Diencephalon (tissue), 1 donor: ENCODE data around the gene GARRE1. TPM values are rescaled to one million over a fixed set of nuclear protein-coding genes. Genes with fewer than 3 reads are reported as not detected.

Experiments used
- total RNA-seq: library from RNA; depleted of rRNA; stranded (reverse); fragments of >200 nt; gene quantifications from one replicate; pipeline ENCODE4 v1.2.3, GENCODE V29; 2014

Gene GARRE1, protein sequence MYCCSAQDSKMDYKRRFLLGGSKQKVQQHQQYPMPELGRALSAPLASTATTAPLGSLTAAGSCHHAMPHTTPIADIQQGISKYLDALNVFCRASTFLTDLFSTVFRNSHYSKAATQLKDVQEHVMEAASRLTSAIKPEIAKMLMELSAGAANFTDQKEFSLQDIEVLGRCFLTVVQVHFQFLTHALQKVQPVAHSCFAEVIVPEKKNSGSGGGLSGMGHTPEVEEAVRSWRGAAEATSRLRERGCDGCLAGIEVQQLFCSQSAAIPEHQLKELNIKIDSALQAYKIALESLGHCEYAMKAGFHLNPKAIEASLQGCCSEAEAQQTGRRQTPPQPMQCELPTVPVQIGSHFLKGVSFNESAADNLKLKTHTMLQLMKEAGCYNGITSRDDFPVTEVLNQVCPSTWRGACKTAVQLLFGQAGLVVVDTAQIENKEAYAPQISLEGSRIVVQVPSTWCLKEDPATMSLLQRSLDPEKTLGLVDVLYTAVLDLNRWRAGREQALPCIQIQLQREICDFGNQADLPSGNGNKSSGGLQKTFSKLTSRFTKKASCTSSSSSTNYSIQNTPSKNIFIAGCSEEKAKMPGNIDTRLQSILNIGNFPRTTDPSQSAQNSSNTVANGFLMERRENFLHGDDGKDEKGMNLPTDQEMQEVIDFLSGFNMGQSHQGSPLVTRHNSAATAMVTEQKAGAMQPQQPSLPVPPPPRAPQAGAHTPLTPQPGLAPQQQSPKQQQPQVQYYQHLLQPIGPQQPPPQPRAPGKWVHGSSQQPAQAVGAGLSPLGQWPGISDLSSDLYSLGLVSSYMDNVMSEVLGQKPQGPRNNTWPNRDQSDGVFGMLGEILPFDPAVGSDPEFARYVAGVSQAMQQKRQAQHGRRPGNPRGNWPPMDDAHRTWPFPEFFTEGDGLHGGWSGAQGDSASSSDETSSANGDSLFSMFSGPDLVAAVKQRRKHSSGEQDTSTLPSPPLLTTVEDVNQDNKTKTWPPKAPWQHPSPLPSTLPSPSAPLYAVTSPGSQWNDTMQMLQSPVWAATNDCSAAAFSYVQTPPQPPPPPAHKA (N-terminal part only)
- 23.3 TPM for total RNA-seq

DNA sequence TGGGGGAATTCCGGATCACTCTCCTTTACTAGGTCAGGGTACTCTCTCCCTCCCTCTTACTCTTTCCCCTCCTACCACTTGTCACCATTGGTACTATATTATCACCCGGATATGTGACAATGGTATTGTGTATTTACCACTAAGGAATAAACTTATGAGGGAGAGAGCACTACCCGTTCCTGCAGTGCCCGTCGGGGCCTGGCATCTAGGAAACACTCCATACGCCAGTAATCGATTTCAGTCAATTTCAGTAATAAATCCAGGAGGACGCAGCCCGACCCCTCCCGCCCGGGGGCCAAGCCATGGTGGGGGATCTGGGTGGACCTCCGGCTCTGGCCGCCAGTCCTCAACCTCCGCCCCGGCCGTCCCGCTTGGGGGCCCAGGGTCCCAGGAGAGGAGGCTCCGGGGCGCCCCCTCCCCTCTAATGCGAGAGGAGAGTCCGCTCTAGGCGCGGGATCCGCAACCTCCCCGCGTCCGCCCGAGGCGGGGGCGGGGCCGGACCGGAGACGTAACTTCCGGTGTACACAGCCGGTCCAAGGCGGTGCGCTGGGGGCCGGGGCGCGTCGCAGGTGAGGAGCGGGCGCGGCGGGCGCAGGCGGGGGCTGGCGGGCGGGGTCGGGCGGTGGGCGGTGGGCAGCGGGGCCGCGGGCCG lies at the start of gene GARRE1:
Gene GARRE1 (plus strand): TSS at position 509 of the 652 bp plus-strand sequence. CDS start 45,920 bp downstream, outside the sequence.

Other genes with a start within 250 kb of the GARRE1 start
- gene LSM14A, start 82.0 kb upstream of the GARRE1 start, total RNA-seq: 78.7 TPM
- gene GPI, start 110.6 kb downstream of the GARRE1 start, total RNA-seq: 176 TPM
- 17.8 TPM for gene PDCD2L, start 149.8 kb downstream of the GARRE1 start, total RNA-seq
- 124 TPM for gene UBA2, start 173.8 kb downstream of the GARRE1 start, total RNA-seq
- 21.0 TPM for gene WTIP, start 227.2 kb downstream of the GARRE1 start, total RNA-seq